GM21717 (cell line): ENCODE measurements around the gene LIMCH1.
"Not testable (repeated sequence)": the region's sequence is repeated elsewhere in the genome, so short reads cannot be mapped to it uniquely, and the experiment has no call there.

Experiments used
- ATAC-seq: cut with Tn5 transposase; IDR thresholded peaks from one replicate; pipeline ENCODE4 v1.9.1; 2021; ENCODE audit warnings: mild to moderate bottlenecking, moderate library complexity; ENCODE audit not compliant: unreplicated experiment

Gene LIMCH1

GRCh38 chr4:41538017-41538733 lies at the start of gene LIMCH1:
Gene LIMCH1 (plus strand): TSS chr4:41538157. CDS start chr4:41605996, 67,839 bp downstream.
- ATAC-seq, result no peak

GRCh38 chr4:41491081-41491576 lies 46.8 kb upstream of the LIMCH1 start:
- not testable (repeated sequence) for ATAC-seq

- no peak for ATAC-seq
These were observed 41.0 kb upstream of the LIMCH1 start for GRCh38 chr4:41496977-41497376.

- no peak for ATAC-seq
These were observed 39.8 kb upstream of the LIMCH1 start for GRCh38 chr4:41498177-41498576.

GRCh38 chr4:41504167-41504818 lies 33.7 kb upstream of the LIMCH1 start:
- ATAC-seq, result no peak

GRCh38 chr4:41505161-41505661 lies 32.7 kb upstream of the LIMCH1 start:
- no peak for ATAC-seq

GRCh38 chr4:41506130-41506529 lies 31.8 kb upstream of the LIMCH1 start:
- no peak for ATAC-seq

- ATAC-seq, result no peak
These were observed 30.5 kb upstream of the LIMCH1 start for GRCh38 chr4:41507291-41507947.

GRCh38 chr4:41509451-41509866 lies 28.5 kb upstream of the LIMCH1 start:
- no peak for ATAC-seq

- ATAC-seq, result no peak
These were observed 27.8 kb upstream of the LIMCH1 start for GRCh38 chr4:41510179-41510578.

GRCh38 chr4:41512136-41512535 lies 25.8 kb upstream of the LIMCH1 start:
- ATAC-seq, result no peak

- ATAC-seq, result no peak
These were observed 25.4 kb upstream of the LIMCH1 start for GRCh38 chr4:41512596-41512995.

- no peak for ATAC-seq
These were observed 23.8 kb upstream of the LIMCH1 start for GRCh38 chr4:41514169-41514568.

GRCh38 chr4:41514766-41515481 lies 23.0 kb upstream of the LIMCH1 start:
- ATAC-seq, result no peak

GRCh38 chr4:41517121-41517520 lies 20.8 kb upstream of the LIMCH1 start:
- ATAC-seq, result no peak

GRCh38 chr4:41517747-41518146 lies 20.2 kb upstream of the LIMCH1 start:
- ATAC-seq, result no peak

- no peak for ATAC-seq
These were observed 13.5 kb upstream of the LIMCH1 start for GRCh38 chr4:41524425-41524824.

GRCh38 chr4:41525129-41525528 lies 12.8 kb upstream of the LIMCH1 start:
- ATAC-seq, result no peak

- ATAC-seq, result no peak
These were observed 11.3 kb upstream of the LIMCH1 start for GRCh38 chr4:41526628-41527027.

GRCh38 chr4:41528512-41529205 lies 9.3 kb upstream of the LIMCH1 start:
- no peak for ATAC-seq
